H1 (cell line): ENCODE measurements around the gene SLC25A45. TPM values are rescaled to one million over a fixed set of nuclear protein-coding genes. Genes with fewer than 3 reads are reported as not detected.

Experiments
- CTCF ChIA-PET: fragments of 300-600 bp; sonication (Branson Sonifier 250); formaldehyde crosslinking; loops from one replicate; lab custom pipeline; 2021; ENCODE audit not compliant: partially characterized antibody; lab: Charles Lee
- POLR2A ChIA-PET: fragments of 300-600 bp; sonication (Branson Sonifier 250); formaldehyde crosslinking; loops from one replicate; lab custom pipeline; 2021; ENCODE audit warnings: inconsistent platforms; ENCODE audit not compliant: partially characterized antibody; lab: Charles Lee
- DNase-seq, 2 experiments: peaks; one replicate each; pipeline versions ENCODE4 v3.0.0 to v3.0.0-alpha.2; 2010 to 2022; ENCODE audit warnings: low spot score in 2 of 2, low read depth in 1 of 2, mixed read lengths in 1 of 2
- FAIRE-seq: peaks from 2 replicates; lab custom pipeline; 2011; peaks lifted over from hg19 to GRCh38; lab: Jason Lieb, UNC
- H2AFZ ChIP-seq: 2 replicates; pipeline ENCODE4 v1.8.1; 2012; ENCODE audit warnings: low read length, inconsistent platforms
- H2AK5ac ChIP-seq: 2 replicates; pipeline ENCODE4 v1.6.1; 2013; ENCODE audit warnings: low read depth, low read length
- H2BK120ac ChIP-seq: replicated peaks from 2 replicates; pipeline ENCODE3; 2013; ENCODE audit warnings: low read depth, low read length, inconsistent platforms
- H2BK12ac ChIP-seq: 2 replicates; pipeline ENCODE4 v1.6.1; 2013; ENCODE audit warnings: low read depth, low read length
- H2BK15ac ChIP-seq: 2 replicates; pipeline ENCODE4 v1.6.1; 2013; ENCODE audit warnings: low read length
- H2BK20ac ChIP-seq: 2 replicates; pipeline ENCODE4 v1.6.1; 2013; ENCODE audit warnings: low read length
- H2BK5ac ChIP-seq: 2 replicates; pipeline ENCODE4 v1.6.1; 2013; ENCODE audit warnings: low read depth, low read length
- H3K14ac ChIP-seq: 2 replicates; pipeline ENCODE4 v1.6.1; 2013; ENCODE audit warnings: inconsistent platforms; ENCODE audit not compliant: insufficient read length
- H3K18ac ChIP-seq: 2 replicates; pipeline ENCODE4 v1.6.1; 2013; ENCODE audit warnings: low read length; ENCODE audit errors: extremely low read depth
- H3K23ac ChIP-seq: 2 replicates; pipeline ENCODE4 v1.6.1; 2013; ENCODE audit warnings: inconsistent platforms; ENCODE audit not compliant: insufficient read length
- H3K23me2 ChIP-seq: 2 replicates; pipeline ENCODE4 v1.6.1; 2013; ENCODE audit warnings: low read depth, low read length
- H3K27ac ChIP-seq: 2 replicates; pipeline ENCODE4 v1.6.1; 2011; ENCODE audit warnings: low read depth, low read length, inconsistent platforms
- H3K27me3 ChIP-seq, 4 experiments: replicated peaks in 1 of 4; 1 replicate in 1 of 4; 2 replicates in 3 of 4; pipeline versions ENCODE4 v1.6.1 to v1.8.1; 2011 to 2013; ENCODE audit warnings: low read length in 3 of 4, mild to moderate bottlenecking in 3 of 4, inconsistent platforms in 2 of 4, mixed read lengths in 2 of 4, moderate library complexity in 1 of 4; ENCODE audit not compliant: control insufficient read depth in 3 of 4, insufficient read depth in 3 of 4; ENCODE audit errors: extremely low read depth in 1 of 4
- H3K36me3 ChIP-seq, 4 experiments: 2 replicates each; pipeline versions ENCODE4 v1.6.1 to v1.8.1; 2011 to 2013; ENCODE audit warnings: mild to moderate bottlenecking in 4 of 4, low read length in 3 of 4, moderate library complexity in 2 of 4, control low read depth in 1 of 4, inconsistent platforms in 1 of 4; ENCODE audit not compliant: insufficient read depth in 4 of 4, control insufficient read depth in 2 of 4
- H3K4ac ChIP-seq: replicated peaks from 2 replicates; pipeline ENCODE3; 2013; ENCODE audit warnings: low read length, low read depth, mixed read lengths, inconsistent platforms; ENCODE audit not compliant: insufficient read length
- H3K4me1 ChIP-seq, 4 experiments: replicated peaks in 1 of 4; 1 replicate in 1 of 4; 2 replicates in 3 of 4; pipeline versions ENCODE4 v1.6.1 to v1.8.1; 2011 to 2013; ENCODE audit warnings: low read length in 3 of 4, inconsistent platforms in 2 of 4, mixed read lengths in 1 of 4; ENCODE audit not compliant: insufficient read depth in 4 of 4, control insufficient read depth in 3 of 4
- H3K4me2 ChIP-seq, 2 experiments: 2 replicates each; pipeline versions ENCODE4 v1.6.1 to v1.8.1; 2011 to 2013; ENCODE audit warnings: low read depth in 2 of 2, low read length in 2 of 2, control low read depth in 1 of 2, inconsistent platforms in 1 of 2, mild to moderate bottlenecking in 1 of 2; ENCODE audit not compliant: insufficient read depth in 1 of 2
- H3K4me3 ChIP-seq, 4 experiments: fragments of 200-600, 300-600 bp in 1 of 4; sonication (generic), shearing (Covaris generic), sonication (Bioruptor Twin) in 1 of 4; 2 replicates each; pipeline versions ENCODE4 v1.5.1 to v1.8.1; 2011 to 2016; ENCODE audit warnings: low read length in 4 of 4, low read depth in 3 of 4, control low read depth in 2 of 4, inconsistent platforms in 2 of 4, mild to moderate bottlenecking in 2 of 4, mixed read lengths in 1 of 4, moderate library complexity in 1 of 4; ENCODE audit not compliant: insufficient read depth in 2 of 4; ENCODE audit errors: extremely low read depth in 1 of 4
- H3K56ac ChIP-seq: replicated peaks from 2 replicates; pipeline ENCODE3; 2013; ENCODE audit warnings: low read depth, mild to moderate bottlenecking, mixed read lengths, low read length, inconsistent platforms; ENCODE audit not compliant: insufficient read length
- H3K79me1 ChIP-seq: 2 replicates; pipeline ENCODE4 v1.6.1; 2013; ENCODE audit warnings: low read depth, low read length, control low read depth
- H3K79me2 ChIP-seq, 2 experiments: 2 replicates each; pipeline versions ENCODE4 v1.6.1 to v1.8.1; 2012 to 2013; ENCODE audit warnings: low read length in 2 of 2, mild to moderate bottlenecking in 2 of 2, inconsistent platforms in 1 of 2; ENCODE audit not compliant: insufficient read depth in 2 of 2, control insufficient read depth in 1 of 2
- H3K9ac ChIP-seq, 4 experiments: replicated peaks in 1 of 4; 1 replicate in 1 of 4; 2 replicates in 3 of 4; pipeline versions ENCODE4 v1.6.1 to v1.8.1; 2011 to 2013; ENCODE audit warnings: low read depth in 3 of 4, low read length in 3 of 4, control low read depth in 2 of 4, mild to moderate bottlenecking in 2 of 4, moderate library complexity in 2 of 4, inconsistent platforms in 1 of 4; ENCODE audit errors: extremely low read depth in 1 of 4
- H3K9me3 ChIP-seq, 2 experiments: 2 replicates each; pipeline versions ENCODE4 v1.6.1 to v1.8.1; 2012 to 2013; ENCODE audit warnings: mild to moderate bottlenecking in 2 of 2, moderate library complexity in 2 of 2, control low read depth in 1 of 2, inconsistent platforms in 1 of 2, low read depth in 1 of 2, low read length in 1 of 2, mixed read lengths in 1 of 2; ENCODE audit not compliant: insufficient read depth in 2 of 2
- H4K20me1 ChIP-seq, 2 experiments: replicated peaks in 1 of 2; 2 replicates each; pipeline versions ENCODE3 to v1.8.1; 2011 to 2013; ENCODE audit warnings: inconsistent platforms in 2 of 2, low read length in 2 of 2, mild to moderate bottlenecking in 1 of 2; ENCODE audit not compliant: insufficient read depth in 2 of 2, control insufficient read depth in 1 of 2
- H4K5ac ChIP-seq: 2 replicates; pipeline ENCODE4 v1.6.1; 2013; ENCODE audit warnings: low read length, low read depth, mixed read lengths, inconsistent platforms; ENCODE audit not compliant: insufficient read length
- H4K8ac ChIP-seq: 2 replicates; pipeline ENCODE4 v1.8.0; 2013; ENCODE audit warnings: mild to moderate bottlenecking, moderate library complexity, low read length, inconsistent platforms; ENCODE audit not compliant: insufficient read depth; ENCODE audit errors: extremely low read depth
- H4K91ac ChIP-seq: replicated peaks from 2 replicates; pipeline ENCODE3; 2013; ENCODE audit warnings: low read length, mixed read lengths, inconsistent platforms; ENCODE audit not compliant: insufficient read length
- HDAC6 ChIP-seq: IDR thresholded peaks from one replicate; pipeline ENCODE4 v1.7.1; 2012; ENCODE audit warnings: low read depth, mild to moderate bottlenecking, inconsistent platforms, low read length, moderate library complexity
- JUN ChIP-seq: IDR thresholded peaks from 2 replicates; pipeline ENCODE4 v1.6.1; 2011; ENCODE audit warnings: low read depth, mild to moderate bottlenecking, improper control_type of control experiment, low read length
- MAFK ChIP-seq: IDR thresholded peaks from 2 replicates; pipeline ENCODE4 v1.6.1; 2012; ENCODE audit warnings: low read depth, mild to moderate bottlenecking, improper control_type of control experiment, low read length
- RAD21 ChIP-seq, 2 experiments: IDR thresholded peaks in 1 of 2; conservative IDR thresholded peaks in 1 of 2; 2 replicates each; pipeline ENCODE4 v1.6.1; 2011; ENCODE audit warnings: low read depth in 2 of 2, low read length in 2 of 2, improper control_type of control experiment in 1 of 2, inconsistent platforms in 1 of 2, mild to moderate bottlenecking in 1 of 2, moderate library complexity in 1 of 2
- SIRT6 ChIP-seq: IDR thresholded peaks from one replicate; pipeline ENCODE4 v1.7.1; 2012; ENCODE audit warnings: low read length, inconsistent platforms
- SIX5 ChIP-seq: IDR thresholded peaks from 2 replicates; pipeline ENCODE4 v1.6.1; 2011; ENCODE audit warnings: mild to moderate bottlenecking, low read depth, low read length
- SP1 ChIP-seq: IDR thresholded peaks from 2 replicates; pipeline ENCODE4 v1.6.1; 2011; ENCODE audit warnings: low read depth, low read length
- SUZ12 ChIP-seq: fragments of 200-600 bp; sonication (generic); IDR thresholded peaks from 2 replicates; pipeline ENCODE4 v1.6.1; 2012; ENCODE audit warnings: mild to moderate bottlenecking, inconsistent platforms, low read length, moderate library complexity, mixed read lengths
- TAF1 ChIP-seq: IDR thresholded peaks from 2 replicates; pipeline ENCODE4 v1.6.1; 2011; ENCODE audit warnings: mild to moderate bottlenecking, low read depth, low read length
- TAF7 ChIP-seq: optimal IDR thresholded peaks from 2 replicates; pipeline ENCODE3; 2011; ENCODE audit warnings: low read depth, mild to moderate bottlenecking, inconsistent platforms, low read length, moderate library complexity, borderline replicate concordance
- YY1 ChIP-seq: IDR thresholded peaks from 2 replicates; pipeline ENCODE4 v1.6.1; 2011; ENCODE audit warnings: low read depth, mild to moderate bottlenecking, low read length
- WGBS, 2 experiments: shearing (Covaris generic) in 1 of 2; methylation state at CpG; one replicate each; pipeline versions ENCODE4 v1.1.6 to v1.1.7; 2013 to 2015; ENCODE audit warnings: low lambda C conversion rate in 2 of 2, mixed read lengths in 2 of 2, inconsistent platforms in 1 of 2, low coverage in 1 of 2, missing lambda C conversion rate in 1 of 2; ENCODE audit not compliant: insufficient replicate concordance in 2 of 2, insufficient coverage in 1 of 2, insufficient read length in 1 of 2; ENCODE audit errors: extremely low coverage in 1 of 2, missing lambda C conversion rate in 1 of 2; 5-methylcytosine and 5-hydroxymethylcytosine counted together
- polyA plus RNA-seq, 7 experiments: library from polyadenylated mRNA; depleted of rRNA in 3 of 7; stranded (reverse) in 5 of 7; unstranded in 2 of 7; fragments of >200 nt in 5 of 7; fragments of 200-250 nt in 2 of 7; gene quantifications; 1 replicate in 5 of 7; 2 replicates in 1 of 7; 4 replicates in 1 of 7; pipeline versions ENCODE4 v1.2.1 to v1.2.3, GENCODE V29; 2011 to 2013; ENCODE audit warnings: missing spikeins in 2 of 7, mixed read lengths in 2 of 7
- total RNA-seq: library from RNA; stranded (reverse); fragmentation: NEBNext Ultra II Directional; extraction: Animal tissue kit (Norgen Biotek cat#: 25700); gene quantifications from 2 replicates; pipeline ENCODE4 v1.2.1, GENCODE V29; 2021

Gene SLC25A45
- total and polyA plus RNA-seq, 2 of the 8 experiments (the other 6 are each of a cell fraction or from before 2014, with no cell fraction given) = 0.54 to 0.59 TPM

DNA sequence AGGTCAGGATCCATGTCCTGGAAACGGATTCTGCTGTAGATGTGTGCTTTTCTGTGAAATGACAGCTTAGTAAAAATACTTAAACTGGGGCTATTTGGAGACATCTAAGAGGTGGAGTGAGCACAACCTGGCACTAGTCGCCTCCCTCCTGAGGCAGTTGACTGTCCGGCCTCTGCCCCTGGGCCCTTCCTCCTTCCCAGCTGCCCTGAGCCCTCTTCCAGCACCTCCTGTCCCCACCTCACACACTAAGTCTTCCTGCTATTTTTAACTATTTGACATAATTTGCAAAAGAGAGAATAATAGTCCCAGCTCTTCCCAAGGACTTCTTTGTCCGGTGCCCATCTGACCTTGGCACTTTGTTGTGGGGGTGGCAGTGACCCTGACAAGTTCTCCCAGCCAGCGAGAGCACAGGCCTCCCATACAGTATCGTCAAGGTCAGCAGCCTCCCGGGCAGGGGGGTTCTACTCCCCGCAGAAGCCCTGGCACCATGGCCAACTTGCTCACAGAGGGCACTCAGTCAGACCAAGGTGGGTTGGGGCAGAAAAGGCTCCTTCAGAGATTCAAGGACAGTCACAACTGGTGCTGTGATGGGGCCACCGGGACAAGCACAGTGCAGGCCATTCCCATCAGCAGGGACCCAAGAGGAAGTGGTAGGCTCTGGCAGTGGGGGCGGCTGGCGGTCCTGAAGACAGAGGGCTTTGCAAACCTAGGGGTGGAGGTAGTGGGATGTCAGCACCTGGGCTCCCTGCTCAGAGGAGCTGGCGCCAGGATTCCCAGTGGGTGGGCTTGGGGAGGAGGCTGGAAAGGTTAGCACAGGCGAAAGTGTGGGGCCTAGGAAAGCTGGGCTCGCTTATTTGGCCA lies 34.6 kb upstream of the SLC25A45 start:
- peaks cover 19 to 51% (median 37%) of the 10 kb centered on the region in 4 experiments for H3K4me1 ChIP-seq
- no peak overlapping the region for H3K56ac ChIP-seq
- DNase-seq (peak in 1 of 2 experiments; percentile 48), FAIRE-seq (no peak)
- H3K27me3 ChIP-seq = no peaks in the 10 kb centered on the region; a peak in 1 of 7 replicates
- no peak overlapping the region; the same call in 1 of the 2 replicates for H2BK20ac ChIP-seq
- H2BK12ac ChIP-seq = peak overlapping the region; percentile 99; the same call in 1 of the 2 replicates
- no peak overlapping the region for H3K4ac ChIP-seq
- H2BK120ac ChIP-seq = no peak overlapping the region
- H2AK5ac ChIP-seq = peak overlapping the region; percentile 95; the same call in 1 of the 2 replicates
- no peak overlapping the region for H3K14ac ChIP-seq
- H3K4me2 ChIP-seq = peak overlapping the region in 1 of 2 experiments; percentile 56; a peak in 2 of 4 replicates
- H3K27ac ChIP-seq = no peak overlapping the region
- ChIA-PET POLR2A (interaction anchor here (0.7 to 20.8 kb wide), 21 partner anchors 7 to 296 kb away, joined by 3 to 826 read pairs (median 5); partner anchors contain the start of genes FAU, FRMD8, MALAT1 and NEAT1), CTCF (interaction anchor here (0.5 to 22.8 kb wide), 38 partner anchors 8 to 620 kb away, joined by 3 to 430 read pairs (median 7); partner anchors contain the start of genes FRMD8, MALAT1 and SCYL1)
- H4K8ac ChIP-seq = no peak overlapping the region; the same call in 1 of the 2 replicates
- 74% methylated on average over 13 of the region's 14 CpGs; no CpG with 5 or more reads in 1 of the 2 experiments for WGBS, 2 experiments
- no peaks in the 10 kb centered on the region for H3K9me3 ChIP-seq
- H3K4me3 ChIP-seq = no peak overlapping the region; a peak in 1 of 8 replicates
- no peak overlapping the region for H4K91ac ChIP-seq
- no peaks in the 10 kb centered on the region for H3K79me2 ChIP-seq
- peak overlapping the region; percentile 72; the same call in 1 of the 2 replicates for H2BK15ac ChIP-seq
- no peak overlapping the region for H3K23ac ChIP-seq
- peaks cover 0 to 5% of the 10 kb centered on the region in 2 experiments for H4K20me1 ChIP-seq
- no peak overlapping the region; a peak in 1 of 7 replicates for H3K9ac ChIP-seq
- H2BK5ac ChIP-seq = peak overlapping the region; percentile 99; the same call in 1 of the 2 replicates
- no peaks in the 10 kb centered on the region for H3K79me1 ChIP-seq
- no peak overlapping the region for H2AFZ ChIP-seq
- peak overlapping the region; percentile 88; the same call in 1 of the 2 replicates for H3K18ac ChIP-seq
- no peaks in the 10 kb centered on the region for H3K36me3 ChIP-seq
- H4K5ac ChIP-seq = no peak overlapping the region
- peaks cover 7% of the 10 kb centered on the region; the same call in 1 of the 2 replicates for H3K23me2 ChIP-seq
- TF ChIP-seq SUZ12 (no peak), MAFK (no peak), RAD21 (IDR thresholded peaks at IDR 0.05 in 1 of 2, conservative IDR thresholded peaks at IDR 0.05 in 1 of 2; ENCODE audit: low read depth in 2 of 2, low read length in 2 of 2) (no peak), TAF1 (no peak), YY1 (no peak), SIRT6 (no peak), TAF7 (no peak), HDAC6 (no peak), SIX5 (no peak), SP1 (no peak), JUN (no peak)
